MCF 10A (cell line): ENCODE data around the gene DHRS3. TPM values are rescaled to one million over a fixed set of nuclear protein-coding genes. Genes with fewer than 3 reads are reported as not detected.

ENCODE experiments used
- BruUV-seq: library from RNA; stranded (reverse); fragments of 400-500 nt; replicated peaks from 2 replicates; lab custom pipeline; 2021; lab: Mats Ljungman, UMichigan
- CTCF ChIA-PET: fragments of 300-600 bp; sonication (Branson Sonifier 250); formaldehyde crosslinking; extraction: SDS; loops from one replicate; lab custom pipeline; 2021; ENCODE audit warnings: antibody characterized with exemption, inconsistent platforms; lab: Yijun Ruan, JAX
- POLR2A ChIA-PET: fragments of 300-600, 350-650 bp; sonication (Branson Sonifier 250); formaldehyde crosslinking; extraction: SDS; loops from one replicate; lab custom pipeline; 2020; ENCODE audit warnings: antibody characterized with exemption, inconsistent platforms; lab: Yijun Ruan, JAX
- DNase-seq: peaks from one replicate; pipeline ENCODE4 v3.0.0-alpha.2; 2018; ENCODE audit not compliant: unreplicated experiment
- H3K27ac Mint-ChIP-seq: one replicate; pipeline ENCODE4 v1.8.0; 2022; ENCODE audit warnings: mild to moderate bottlenecking, low read depth, mixed read lengths; ENCODE audit not compliant: unreplicated experiment
- H3K27me3 Mint-ChIP-seq: one replicate; pipeline ENCODE4 v1.8.0; 2022; ENCODE audit warnings: mixed read lengths; ENCODE audit not compliant: insufficient read depth, unreplicated experiment
- H3K36me3 Mint-ChIP-seq: one replicate; pipeline ENCODE4 v1.8.0; 2022; ENCODE audit warnings: mild to moderate bottlenecking, moderate library complexity, mixed read lengths; ENCODE audit not compliant: insufficient read depth, unreplicated experiment
- H3K4me1 Mint-ChIP-seq: one replicate; pipeline ENCODE4 v1.8.0; 2022; ENCODE audit warnings: mixed read lengths; ENCODE audit not compliant: insufficient read depth, unreplicated experiment
- H3K4me3 Mint-ChIP-seq: one replicate; pipeline ENCODE4 v1.8.0; 2022; ENCODE audit warnings: mild to moderate bottlenecking, moderate library complexity, mixed read lengths; ENCODE audit not compliant: unreplicated experiment
- H3K9me3 Mint-ChIP-seq: one replicate; pipeline ENCODE4 v1.8.0; 2022; ENCODE audit warnings: mixed read lengths; ENCODE audit not compliant: unreplicated experiment
- intact Hi-C: fragments of 100-400 bp; cut with micrococcal nuclease; formaldehyde crosslinking; loops from 2 replicates; pipeline ENCODE4 v1.14.1; 2022
- total RNA-seq: library from RNA; stranded (reverse); gene quantifications from 2 replicates; pipeline ENCODE4 v1.2.3, GENCODE V29; 2022
- TF ChIP-seq, protein P1 (sequence below): fragments of 200-600 bp; IDR thresholded peaks from one replicate; pipeline ENCODE4 v1.8.0; 2022; ENCODE audit warnings: antibody characterized with exemption, mild to moderate bottlenecking; ENCODE audit not compliant: unreplicated experiment

Gene DHRS3
- total RNA-seq, 1 experiment from 2014 or later = 1.4 TPM

DNA sequence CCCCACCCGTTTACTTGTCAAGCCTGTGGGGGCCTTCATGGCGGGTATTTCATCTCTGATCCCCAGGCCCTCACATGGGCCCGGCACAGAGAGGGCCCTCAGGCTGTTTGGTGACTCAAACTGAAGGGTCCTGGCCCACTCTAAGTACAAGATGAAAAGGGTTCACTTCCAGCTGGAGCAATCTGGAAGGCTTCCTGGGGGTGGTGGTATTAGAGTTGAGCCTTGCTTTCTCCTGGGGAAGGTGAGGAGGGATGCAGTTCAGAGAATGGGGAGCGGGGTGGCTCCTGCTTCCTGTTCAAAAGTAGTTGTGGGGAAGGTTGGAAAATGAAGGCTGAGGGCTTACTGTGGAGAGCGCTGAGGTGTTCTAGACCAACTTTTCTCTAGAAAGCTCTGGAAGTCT, 47.7 kb downstream of the DHRS3 start:
- Mint-ChIP-seq H3K4me3 (no peak overlapping the region), H3K27me3 (no peaks in the 10 kb centered on the region), H3K9me3 (no peaks in the 10 kb centered on the region), H3K4me1 (peaks cover 13% of the 10 kb centered on the region), H3K27ac (no peak overlapping the region), H3K36me3 (no peaks in the 10 kb centered on the region)
- DNase-seq = no peak
- intact Hi-C loops = no loop called here
- BruUV-seq = no TSS peak
- POLR2A ChIA-PET = no interaction called here
- CTCF ChIA-PET = no interaction called here
- TF ChIP-seq, protein P1, sequence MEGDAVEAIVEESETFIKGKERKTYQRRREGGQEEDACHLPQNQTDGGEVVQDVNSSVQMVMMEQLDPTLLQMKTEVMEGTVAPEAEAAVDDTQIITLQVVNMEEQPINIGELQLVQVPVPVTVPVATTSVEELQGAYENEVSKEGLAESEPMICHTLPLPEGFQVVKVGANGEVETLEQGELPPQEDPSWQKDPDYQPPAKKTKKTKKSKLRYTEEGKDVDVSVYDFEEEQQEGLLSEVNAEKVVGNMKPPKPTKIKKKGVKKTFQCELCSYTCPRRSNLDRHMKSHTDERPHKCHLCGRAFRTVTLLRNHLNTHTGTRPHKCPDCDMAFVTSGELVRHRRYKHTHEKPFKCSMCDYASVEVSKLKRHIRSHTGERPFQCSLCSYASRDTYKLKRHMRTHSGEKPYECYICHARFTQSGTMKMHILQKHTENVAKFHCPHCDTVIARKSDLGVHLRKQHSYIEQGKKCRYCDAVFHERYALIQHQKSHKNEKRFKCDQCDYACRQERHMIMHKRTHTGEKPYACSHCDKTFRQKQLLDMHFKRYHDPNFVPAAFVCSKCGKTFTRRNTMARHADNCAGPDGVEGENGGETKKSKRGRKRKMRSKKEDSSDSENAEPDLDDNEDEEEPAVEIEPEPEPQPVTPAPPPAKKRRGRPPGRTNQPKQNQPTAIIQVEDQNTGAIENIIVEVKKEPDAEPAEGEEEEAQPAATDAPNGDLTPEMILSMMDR = no peak

- BruUV-seq = no TSS peak
- POLR2A ChIA-PET = interaction anchor here (1.1 kb wide), 1 partner anchor 38 kb away, joined by 3 read pairs; no protein-coding TSS in a partner anchor
These were observed 49.8 kb downstream of the DHRS3 start for GRCh38 chr1:12568009-12568767.

DNA sequence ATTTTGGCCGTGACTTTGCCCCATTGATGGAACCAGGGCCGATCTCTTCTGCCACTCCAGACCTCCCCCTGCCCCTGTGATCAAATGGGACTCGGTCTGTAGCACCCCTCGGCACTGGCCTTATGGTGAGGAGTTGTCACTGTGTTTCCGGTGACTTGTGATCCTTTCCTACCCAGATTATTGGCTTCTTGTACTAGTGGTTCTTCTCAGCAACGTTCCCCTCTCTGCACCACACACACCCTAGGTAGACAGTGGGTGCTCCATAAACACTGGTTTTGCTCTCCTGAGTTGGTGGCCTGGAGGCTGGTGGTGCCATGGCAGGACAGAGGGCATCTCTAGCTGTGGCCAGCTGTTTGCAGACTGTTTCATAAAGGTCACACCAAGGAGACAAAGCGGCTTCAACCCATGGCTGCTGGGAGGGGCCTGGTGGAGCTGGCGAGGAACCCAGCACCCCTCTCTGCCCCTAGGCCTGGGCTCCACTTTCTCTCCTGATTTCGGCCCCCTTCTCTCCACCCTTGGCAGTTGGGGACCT, 50.7 kb downstream of the DHRS3 start:
- BruUV-seq = no TSS peak
- TF ChIP-seq, protein P1 = no peak
- H3K27me3 Mint-ChIP-seq = no peaks in the 10 kb centered on the region
- no peak for DNase-seq
- no peaks in the 10 kb centered on the region for H3K4me1 Mint-ChIP-seq
- H3K9me3 Mint-ChIP-seq = peaks cover 19% of the 10 kb centered on the region
- POLR2A ChIA-PET = no interaction called here
- CTCF ChIA-PET = no interaction called here
- H3K4me3 Mint-ChIP-seq = no peak overlapping the region
- no peak overlapping the region for H3K27ac Mint-ChIP-seq
- H3K36me3 Mint-ChIP-seq = no peaks in the 10 kb centered on the region
- intact Hi-C loops = no loop called here

More at GRCh38 chr1:12568009-12568767, 49.8 kb downstream of the DHRS3 start:
- Mint-ChIP-seq H3K36me3 (no peaks in the 10 kb centered on the region), H3K27ac (no peak overlapping the region), H3K9me3 (peaks cover 10% of the 10 kb centered on the region), H3K4me1 (peaks cover 4% of the 10 kb centered on the region), H3K4me3 (no peak overlapping the region), H3K27me3 (no peaks in the 10 kb centered on the region)
- CTCF ChIA-PET = no interaction called here
- DNase-seq = no peak
- TF ChIP-seq, protein P1 = no peak
- intact Hi-C loops = no loop called here

- DNase-seq = no peak
- TF ChIP-seq, protein P1 = no peak
- Mint-ChIP-seq H3K9me3 (peaks cover 22% of the 10 kb centered on the region), H3K4me3 (no peak overlapping the region), H3K36me3 (no peaks in the 10 kb centered on the region), H3K27me3 (no peaks in the 10 kb centered on the region), H3K27ac (no peak overlapping the region), H3K4me1 (no peaks in the 10 kb centered on the region)
- intact Hi-C loops = no loop called here
- POLR2A ChIA-PET = no interaction called here
- CTCF ChIA-PET = no interaction called here
- no TSS peak for BruUV-seq
These were observed 51.3 kb downstream of the DHRS3 start for GRCh38 chr1:12566484-12567287.
